A673 (cell line): Measurements from ENCODE around the gene FLACC1. TPM values are rescaled to one million over a fixed set of nuclear protein-coding genes. Genes with fewer than 3 reads are reported as not detected.

Experiments
- BruUV-seq: library from RNA; stranded (reverse); fragments of 400-500 nt; replicated peaks from 2 replicates; lab custom pipeline; 2021; lab: Mats Ljungman, UMichigan
- CTCF ChIA-PET: fragments of 300-600 bp; sonication (Branson Sonifier 250); formaldehyde crosslinking; loops from one replicate; lab custom pipeline; 2022; ENCODE audit warnings: antibody characterized with exemption; lab: Charles Lee
- POLR2A ChIA-PET: fragments of 300-600 bp; sonication (Branson Sonifier 250); formaldehyde crosslinking; loops from one replicate; lab custom pipeline; 2022; ENCODE audit warnings: antibody characterized with exemption; ENCODE audit not compliant: low non-redundant PET; lab: Charles Lee
- DNase-seq: peaks from one replicate; pipeline ENCODE4 v3.0.0-alpha.2; 2015; ENCODE audit warnings: low spot score
- H3K27ac ChIP-seq: fragments of 200-600 bp; sonication (generic); 2 replicates; pipeline ENCODE4 v1.5.1; 2016; ENCODE audit warnings: mixed run types, low read depth, mild to moderate bottlenecking, mixed read lengths, antibody characterized with exemption, low read length; ENCODE audit not compliant: poor library complexity, severe bottlenecking
- H3K27me3 ChIP-seq: fragments of 200-600 bp; sonication (generic); replicated peaks from 2 replicates; pipeline ENCODE4 v1.6.1; 2017; ENCODE audit warnings: mixed run types, low read depth, mild to moderate bottlenecking, mixed read lengths, antibody characterized with exemption, low read length; ENCODE audit not compliant: insufficient read depth, poor library complexity
- H3K36me3 ChIP-seq: fragments of 200-600 bp; sonication (generic); 2 replicates; pipeline ENCODE4 v1.6.1; 2016; ENCODE audit warnings: mixed run types, mild to moderate bottlenecking, mixed read lengths, antibody characterized with exemption, low read length; ENCODE audit not compliant: insufficient read depth, poor library complexity, severe bottlenecking
- H3K4me1 ChIP-seq: fragments of 200-600 bp; sonication (generic); 2 replicates; pipeline ENCODE4 v1.6.1; 2017; ENCODE audit warnings: mixed run types, mild to moderate bottlenecking, mixed read lengths, antibody characterized with exemption, low read length; ENCODE audit not compliant: insufficient read depth, poor library complexity, severe bottlenecking
- H3K4me3 ChIP-seq: fragments of 200-600 bp; sonication (generic); 2 replicates; pipeline ENCODE4 v1.5.1; 2016; ENCODE audit warnings: low read depth, mixed run types, mild to moderate bottlenecking, mixed read lengths, low read length; ENCODE audit not compliant: poor library complexity, severe bottlenecking
- H3K9me3 ChIP-seq: fragments of 200-600 bp; sonication (generic); 2 replicates; pipeline ENCODE4 v1.6.1; 2016; ENCODE audit warnings: mixed run types, low read depth, mild to moderate bottlenecking, mixed read lengths, antibody characterized with exemption, low read length; ENCODE audit not compliant: poor library complexity, severe bottlenecking
- CTCF ChIP-seq: fragments of 300-800, 200-600 bp; sonication (generic); conservative IDR thresholded peaks from 2 replicates; pipeline ENCODE4 v1.5.1; 2017; ENCODE audit warnings: low read depth, mild to moderate bottlenecking, antibody characterized with exemption, low read length, moderate library complexity, mixed read lengths
- EZH2 ChIP-seq: fragments of 200-600 bp; sonication (generic); IDR thresholded peaks from 2 replicates; pipeline ENCODE4 v1.6.1; 2017; ENCODE audit warnings: borderline replicate concordance, low read depth, mild to moderate bottlenecking, mixed read lengths, antibody characterized with exemption, low read length; ENCODE audit not compliant: poor library complexity, severe bottlenecking
- intact Hi-C: fragments of 100-400 bp; cut with micrococcal nuclease; formaldehyde crosslinking; loops from one replicate; pipeline ENCODE4 v1.10.0; 2022; ENCODE audit not compliant: unreplicated experiment
- total RNA-seq: library from RNA; stranded (reverse); gene quantifications from 2 replicates; pipeline ENCODE4 v1.2.3, GENCODE V29; 2021

Gene FLACC1
- total RNA-seq, 1 experiment from 2014 or later, result 2.4 TPM

GRCh38 chr2:201319511-201319910 lies 37.6 kb downstream of the FLACC1 start:
- POLR2A ChIA-PET, result no interaction called here
- Histone ChIP-seq H3K27ac (no peak overlapping the region), H3K4me3 (no peak overlapping the region), H3K9me3 (peaks cover 5% of the 10 kb centered on the region), H3K36me3 (no peaks in the 10 kb centered on the region), H3K27me3 (no peaks in the 10 kb centered on the region), H3K4me1 (no peaks in the 10 kb centered on the region)
- TF ChIP-seq CTCF, result no peak
- TF ChIP-seq EZH2, result no peak
- DNase-seq, result no peak
- CTCF ChIA-PET, result no interaction called here
- intact Hi-C loops, result no loop called here
- no TSS peak for BruUV-seq

- H3K4me1 ChIP-seq, result no peaks in the 10 kb centered on the region
- no peak overlapping the region for H3K4me3 ChIP-seq
- no peak overlapping the region for H3K27ac ChIP-seq
- DNase-seq, result no peak
- H3K36me3 ChIP-seq, result no peaks in the 10 kb centered on the region
- no peaks in the 10 kb centered on the region for H3K9me3 ChIP-seq
- no peaks in the 10 kb centered on the region for H3K27me3 ChIP-seq
- TF ChIP-seq CTCF, result no peak
- no peak for TF ChIP-seq EZH2
- ChIA-PET CTCF (no interaction called here), POLR2A (no interaction called here)
- intact Hi-C loops, result no loop called here
- BruUV-seq, result no TSS peak
Observed at GRCh38 chr2:201313362-201313761, 43.8 kb downstream of the FLACC1 start.

GRCh38 chr2:201308914-201309313 lies 48.2 kb downstream of the FLACC1 start:
- Histone ChIP-seq H3K9me3 (no peaks in the 10 kb centered on the region), H3K4me3 (no peak overlapping the region), H3K27me3 (no peaks in the 10 kb centered on the region), H3K36me3 (no peaks in the 10 kb centered on the region), H3K4me1 (no peaks in the 10 kb centered on the region), H3K27ac (no peak overlapping the region)
- no peak for DNase-seq
- intact Hi-C loops, result no loop called here
- POLR2A ChIA-PET, result no interaction called here
- BruUV-seq, result no TSS peak
- no peak for TF ChIP-seq CTCF
- TF ChIP-seq EZH2, result no peak
- CTCF ChIA-PET, result no interaction called here
